AG04449 (cell line): ENCODE results near the gene ANKHD1.

Experiments
- CTCF ChIA-PET: fragments of 350-600 bp; formaldehyde crosslinking; extraction: SDS; loops from one replicate; lab custom pipeline; 2021; ENCODE audit warnings: antibody characterized with exemption; lab: Yijun Ruan, JAX
- POLR2A ChIA-PET: fragments of 400-600, 350-600 bp; formaldehyde crosslinking; extraction: SDS; loops from one replicate; lab custom pipeline; 2020; ENCODE audit warnings: antibody characterized with exemption, inconsistent platforms; lab: Yijun Ruan, JAX
- DNase-seq: peaks from one replicate; pipeline ENCODE4 v3.0.0-alpha.2; 2010; ENCODE audit warnings: low read depth, low spot score
- H3K4me3 ChIP-seq: 2 replicates; pipeline ENCODE4 v1.5.1; 2011; ENCODE audit warnings: low read depth, mild to moderate bottlenecking, control low read depth, low read length
- TF ChIP-seq, protein P1 (sequence below): IDR thresholded peaks from one replicate; pipeline ENCODE4 v1.5.1; 2011; ENCODE audit warnings: mild to moderate bottlenecking, moderate library complexity, low read length, control low read depth, inconsistent platforms; ENCODE audit not compliant: insufficient read depth; ENCODE audit errors: missing control alignments

Gene ANKHD1

DNA sequence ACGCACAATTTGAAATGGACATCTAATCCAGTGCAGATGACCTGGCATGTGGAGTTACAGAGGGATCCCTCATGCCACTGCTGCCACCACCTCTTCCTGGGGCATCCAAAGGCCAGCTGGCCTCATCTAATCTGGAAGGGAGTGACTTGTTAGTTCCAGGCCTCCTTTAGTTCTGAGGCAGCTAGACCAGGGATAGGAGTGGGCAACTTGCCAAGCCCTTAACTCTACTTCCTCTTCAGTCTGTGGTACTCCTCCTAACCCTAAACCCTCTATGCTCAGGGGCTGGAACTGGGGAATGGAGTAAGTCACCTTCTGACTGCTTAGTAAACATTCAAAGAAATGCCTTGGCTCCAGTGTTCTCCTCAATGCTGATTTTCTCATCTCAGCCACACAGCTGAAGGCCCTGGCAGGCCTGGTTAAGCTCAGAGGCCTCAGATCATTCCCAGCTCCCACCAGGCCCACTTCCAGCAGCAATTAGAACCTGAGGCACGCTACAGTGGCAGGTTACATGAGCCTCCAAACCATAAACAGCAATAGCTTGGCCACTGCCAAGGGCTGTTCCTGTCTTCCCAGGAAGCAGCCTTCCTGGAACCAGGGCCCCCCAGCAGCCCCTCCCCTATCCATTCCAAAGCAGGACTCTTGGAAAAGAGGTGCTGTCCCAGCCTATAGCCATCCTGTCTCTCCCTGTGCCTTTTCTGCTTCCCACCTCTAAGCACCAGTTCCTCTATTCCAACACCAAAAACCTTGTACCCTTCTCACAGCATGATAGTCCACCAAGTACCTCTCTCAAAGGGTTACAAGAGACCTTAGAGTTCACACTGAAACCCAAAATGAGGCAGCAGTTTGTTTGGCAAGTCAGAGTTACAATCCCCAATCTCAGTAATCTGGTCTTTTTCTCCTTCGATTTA, 147.9 kb downstream of the ANKHD1 start:
- TF ChIP-seq, protein P1, sequence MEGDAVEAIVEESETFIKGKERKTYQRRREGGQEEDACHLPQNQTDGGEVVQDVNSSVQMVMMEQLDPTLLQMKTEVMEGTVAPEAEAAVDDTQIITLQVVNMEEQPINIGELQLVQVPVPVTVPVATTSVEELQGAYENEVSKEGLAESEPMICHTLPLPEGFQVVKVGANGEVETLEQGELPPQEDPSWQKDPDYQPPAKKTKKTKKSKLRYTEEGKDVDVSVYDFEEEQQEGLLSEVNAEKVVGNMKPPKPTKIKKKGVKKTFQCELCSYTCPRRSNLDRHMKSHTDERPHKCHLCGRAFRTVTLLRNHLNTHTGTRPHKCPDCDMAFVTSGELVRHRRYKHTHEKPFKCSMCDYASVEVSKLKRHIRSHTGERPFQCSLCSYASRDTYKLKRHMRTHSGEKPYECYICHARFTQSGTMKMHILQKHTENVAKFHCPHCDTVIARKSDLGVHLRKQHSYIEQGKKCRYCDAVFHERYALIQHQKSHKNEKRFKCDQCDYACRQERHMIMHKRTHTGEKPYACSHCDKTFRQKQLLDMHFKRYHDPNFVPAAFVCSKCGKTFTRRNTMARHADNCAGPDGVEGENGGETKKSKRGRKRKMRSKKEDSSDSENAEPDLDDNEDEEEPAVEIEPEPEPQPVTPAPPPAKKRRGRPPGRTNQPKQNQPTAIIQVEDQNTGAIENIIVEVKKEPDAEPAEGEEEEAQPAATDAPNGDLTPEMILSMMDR = no peak
- no peak for DNase-seq
- ChIA-PET POLR2A (interaction anchor here (1.3 to 3.0 kb wide), 3 partner anchors 15 to 98 kb away, joined by 4 to 24 read pairs (median 11); partner anchors contain the start of genes APBB3, IK, NDUFA2 and SLC35A4), CTCF (interaction anchor here (1.0 to 3.5 kb wide), 5 partner anchors 8 to 90 kb away, joined by 3 to 36 read pairs (median 17); partner anchors contain the start of genes APBB3, CD14, SLC35A4 and SRA1)
- no peak overlapping the region for H3K4me3 ChIP-seq

DNA sequence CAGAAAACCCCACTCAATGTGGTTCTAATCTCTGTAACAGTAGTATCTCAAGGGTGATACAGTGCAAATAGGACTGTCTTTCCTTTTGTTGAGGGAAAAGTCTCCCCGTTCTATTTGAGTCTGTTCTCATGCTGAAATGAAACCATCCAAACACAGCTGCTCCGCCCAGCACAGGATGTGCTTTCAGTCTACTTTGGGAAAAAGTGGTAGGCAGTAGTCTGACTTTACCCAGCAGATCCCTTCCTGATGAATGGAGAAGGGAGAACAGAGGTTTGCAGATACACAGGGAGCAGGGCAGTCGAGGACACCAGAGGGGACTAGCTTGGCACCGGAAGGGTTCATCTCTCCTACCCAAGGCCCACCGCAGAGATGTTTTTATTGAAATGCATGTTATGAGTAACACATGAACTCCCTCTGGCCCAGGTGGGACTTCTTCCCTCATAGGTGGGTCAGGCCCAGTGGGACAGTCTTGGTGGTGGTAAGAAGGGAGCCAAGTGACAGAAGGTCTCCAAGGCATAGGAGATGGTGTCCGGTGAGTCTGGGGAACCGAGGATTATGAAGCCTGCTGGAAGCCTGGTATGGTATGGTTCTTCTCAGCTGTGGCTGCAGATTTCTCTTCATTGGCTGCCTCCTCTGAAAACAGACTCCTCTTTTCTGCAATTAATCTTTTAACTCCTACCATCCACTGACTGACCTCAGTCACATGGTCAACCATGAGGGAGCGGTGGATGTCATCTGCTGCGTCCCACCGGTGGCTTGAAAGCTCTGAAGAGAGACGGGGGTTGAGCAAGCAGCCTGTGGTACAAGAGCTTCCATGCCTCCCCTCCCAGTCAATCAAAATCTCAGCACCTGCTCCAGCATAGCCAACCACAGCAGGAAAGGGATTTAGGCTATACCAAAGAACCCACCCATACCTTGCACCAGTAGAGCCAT, 148.8 kb downstream of the ANKHD1 start:
- ChIA-PET CTCF (interaction anchor here (1.4 kb wide), 1 partner anchor 10 kb away, joined by 3 read pairs; no protein-coding TSS in a partner anchor), POLR2A (interaction anchor here (1.3 kb wide), 1 partner anchor 97 kb away, joined by 4 read pairs; the partner anchor contains the start of genes IK and NDUFA2)
- TF ChIP-seq, protein P1 = no peak

DNA sequence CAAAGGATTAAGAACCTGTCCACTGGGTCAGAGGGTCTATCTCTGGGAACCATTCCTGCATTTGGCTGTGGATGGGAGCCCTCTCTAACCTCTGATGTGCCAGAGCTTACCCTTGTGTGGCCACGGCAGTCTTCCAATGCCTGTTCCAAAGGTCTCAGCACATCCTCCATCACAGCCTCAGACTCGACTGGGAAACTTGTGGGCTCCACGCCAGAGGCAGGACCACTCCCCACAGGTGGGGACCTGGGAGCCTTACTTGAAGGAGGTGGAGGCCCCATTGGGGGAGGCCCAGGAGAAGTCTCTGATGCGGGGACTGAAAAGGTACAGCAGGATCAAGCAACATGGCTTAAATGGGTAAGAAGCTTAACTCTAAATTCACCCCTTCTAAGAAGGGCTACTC, 150.2 kb downstream of the ANKHD1 start:
- POLR2A ChIA-PET = interaction anchor here (0.8 kb wide), 1 partner anchor 10 kb away, joined by 3 read pairs; no protein-coding TSS in a partner anchor
- H3K4me3 ChIP-seq = no peak overlapping the region

More for the DNA sequence above, 148.8 kb downstream of the ANKHD1 start:
- H3K4me3 ChIP-seq = no peak overlapping the region
- no peak for DNase-seq

DNA sequence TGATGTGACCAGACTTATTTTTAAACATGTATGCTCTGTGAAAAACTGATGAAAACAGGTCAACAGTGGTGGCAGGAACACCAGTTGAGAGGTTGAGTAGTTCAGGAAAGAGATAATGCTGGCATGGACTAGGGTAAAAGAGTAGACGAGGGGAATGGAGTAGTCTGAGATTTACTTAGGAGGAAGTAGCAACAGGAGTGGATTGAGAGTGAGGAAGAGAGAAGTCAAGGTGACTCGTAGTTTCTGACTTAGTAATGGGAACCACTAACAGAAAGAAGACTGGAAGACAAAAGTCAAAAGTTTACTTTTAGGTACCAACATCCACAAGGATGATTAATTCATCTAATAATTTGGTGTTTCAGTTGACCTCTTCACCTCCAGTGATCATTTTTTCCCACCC, 152.0 kb downstream of the ANKHD1 start:
- DNase-seq = no peak
- TF ChIP-seq, protein P1 = no peak
- POLR2A ChIA-PET = interaction anchor here (0.7 kb wide), 1 partner anchor 259 kb away, joined by 3 read pairs; no protein-coding TSS in a partner anchor
- CTCF ChIA-PET = interaction anchor here (1.2 to 2.6 kb wide), 4 partner anchors 81 to 181 kb away, joined by 3 to 16 read pairs (median 4); partner anchors contain the start of gene TMCO6
- H3K4me3 ChIP-seq = no peak overlapping the region

More for the DNA sequence above, 150.2 kb downstream of the ANKHD1 start:
- DNase-seq = no peak
- CTCF ChIA-PET = interaction anchor here (1.4 to 2.6 kb wide), 3 partner anchors 11 to 87 kb away, joined by 3 to 16 read pairs (median 4); partner anchors contain the start of gene TMCO6
- TF ChIP-seq, protein P1 = no peak

DNA sequence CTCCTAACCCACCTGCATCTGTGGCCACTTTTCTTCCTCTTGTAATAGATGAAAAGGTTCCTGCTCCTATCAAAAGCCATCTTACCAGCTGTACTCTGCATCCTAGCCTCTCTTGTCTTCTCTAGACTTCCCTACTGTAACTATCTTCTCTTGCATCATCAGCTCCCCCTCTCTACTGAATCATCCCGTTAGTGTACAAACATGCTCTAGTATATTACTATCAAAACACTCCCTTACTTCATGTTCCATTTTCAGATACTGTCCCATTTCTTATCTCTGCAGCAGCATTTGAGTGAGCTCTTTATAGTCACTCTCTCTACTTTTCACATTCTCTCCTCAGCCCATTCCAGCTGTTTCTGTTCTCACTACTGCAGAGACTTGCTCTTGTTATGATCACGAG, 152.8 kb downstream of the ANKHD1 start:
- no peak for DNase-seq
- no peak overlapping the region; the same call in 1 of the 2 replicates for H3K4me3 ChIP-seq
- TF ChIP-seq, protein P1 = no peak
- ChIA-PET CTCF (interaction anchor here (1.2 kb wide), 2 partner anchors 81 to 85 kb away, joined by 3 read pairs; partner anchors contain the start of gene TMCO6), POLR2A (interaction anchor here (0.5 to 0.9 kb wide), 3 partner anchors 9 to 259 kb away, joined by 3 to 4 read pairs (median 3); partner anchors contain the start of genes IK and NDUFA2)
